Duodenal mucosa (tissue), 2 donors: ENCODE results near the gene COG6.

Experiments used
- H3K27ac ChIP-seq: one replicate; pipeline ENCODE4 v1.7.0; 2013; ENCODE audit warnings: low read depth, low read length
- H3K27me3 ChIP-seq, 2 donors: one replicate each; pipeline ENCODE4 v1.7.0; 2013; ENCODE audit warnings: low read length in 2 of 2, control low read depth in 1 of 2; ENCODE audit not compliant: insufficient read depth in 2 of 2, control insufficient read depth in 1 of 2
- H3K36me3 ChIP-seq, 2 donors: one replicate each; pipeline ENCODE4 v1.7.0; 2013; ENCODE audit warnings: low read length in 2 of 2, control low read depth in 1 of 2; ENCODE audit not compliant: insufficient read depth in 2 of 2, control insufficient read depth in 1 of 2
- H3K4me1 ChIP-seq, 2 donors: one replicate each; pipeline ENCODE4 v1.7.0; 2013; ENCODE audit warnings: low read length in 2 of 2, control low read depth in 1 of 2; ENCODE audit not compliant: insufficient read depth in 2 of 2, control insufficient read depth in 1 of 2
- H3K4me3 ChIP-seq, 2 donors: one replicate each; pipeline ENCODE4 v1.7.0; 2013; ENCODE audit warnings: low read length in 2 of 2, low read depth in 1 of 2
- H3K9ac ChIP-seq, 2 donors: one replicate each; pipeline ENCODE4 v1.7.0; 2013; ENCODE audit warnings: low read length in 2 of 2, low read depth in 1 of 2
- H3K9me3 ChIP-seq, 2 donors: one replicate each; pipeline ENCODE4 v1.7.0; 2013; ENCODE audit warnings: low read length in 2 of 2, control low read depth in 1 of 2; ENCODE audit not compliant: control insufficient read depth in 1 of 2

The COG6 gene

GRCh38 chr13:39712626-39713025 lies 57.2 kb downstream of the COG6 start:
- Histone ChIP-seq H3K9ac (no peak overlapping the region), H3K4me1 (no peaks in the 10 kb centered on the region), H3K27ac (no peak overlapping the region), H3K9me3 (no peaks in the 10 kb centered on the region), H3K36me3 (peaks cover 0 to 8% of the 10 kb centered on the region in 2 donors), H3K4me3 (no peak overlapping the region), H3K27me3 (no peaks in the 10 kb centered on the region)

- Histone ChIP-seq H3K9ac (no peak overlapping the region), H3K27me3 (no peaks in the 10 kb centered on the region), H3K4me1 (no peaks in the 10 kb centered on the region), H3K36me3 (peaks cover 12 to 28% of the 10 kb centered on the region in 2 donors), H3K4me3 (no peak overlapping the region), H3K9me3 (no peaks in the 10 kb centered on the region), H3K27ac (no peak overlapping the region)
Measured at GRCh38 chr13:39729156-39729555, 73.7 kb downstream of the COG6 start.

GRCh38 chr13:39734952-39735351 lies 79.5 kb downstream of the COG6 start:
- no peak overlapping the region for H3K9ac ChIP-seq

GRCh38 chr13:39737047-39737446 lies 81.6 kb downstream of the COG6 start:
- no peaks in the 10 kb centered on the region for H3K4me1 ChIP-seq
- no peak overlapping the region for H3K27ac ChIP-seq
- H3K9ac ChIP-seq = no peak overlapping the region
- H3K9me3 ChIP-seq = no peaks in the 10 kb centered on the region
- H3K36me3 ChIP-seq = peaks cover 3 to 12% of the 10 kb centered on the region in 2 donors
- no peak overlapping the region for H3K4me3 ChIP-seq
- no peaks in the 10 kb centered on the region for H3K27me3 ChIP-seq

More at GRCh38 chr13:39734952-39735351, 79.5 kb downstream of the COG6 start:
- H3K4me1 ChIP-seq = no peaks in the 10 kb centered on the region
- H3K4me3 ChIP-seq = no peak overlapping the region
- H3K27ac ChIP-seq = no peak overlapping the region
- H3K27me3 ChIP-seq = no peaks in the 10 kb centered on the region
- no peaks in the 10 kb centered on the region for H3K9me3 ChIP-seq
- H3K36me3 ChIP-seq = peaks cover 3 to 17% of the 10 kb centered on the region in 2 donors

- H3K9me3 ChIP-seq = no peaks in the 10 kb centered on the region
- peaks cover 3 to 12% of the 10 kb centered on the region in 2 donors for H3K36me3 ChIP-seq
- H3K27me3 ChIP-seq = no peaks in the 10 kb centered on the region
- H3K27ac ChIP-seq = no peak overlapping the region
- H3K9ac ChIP-seq = no peak overlapping the region
- H3K4me1 ChIP-seq = no peaks in the 10 kb centered on the region
- no peak overlapping the region for H3K4me3 ChIP-seq
Measured at GRCh38 chr13:39740761-39741160, 85.3 kb downstream of the COG6 start.

GRCh38 chr13:39748961-39749360 lies 93.5 kb downstream of the COG6 start:
- no peak overlapping the region for H3K27ac ChIP-seq
- no peaks in the 10 kb centered on the region for H3K27me3 ChIP-seq
- H3K9ac ChIP-seq = no peak overlapping the region
- no peak overlapping the region for H3K4me3 ChIP-seq
- no peaks in the 10 kb centered on the region for H3K36me3 ChIP-seq
- H3K9me3 ChIP-seq = no peaks in the 10 kb centered on the region
- H3K4me1 ChIP-seq = no peaks in the 10 kb centered on the region

GRCh38 chr13:39749528-39749927 lies 94.1 kb downstream of the COG6 start:
- no peaks in the 10 kb centered on the region for H3K36me3 ChIP-seq
- H3K27ac ChIP-seq = no peak overlapping the region
- no peak overlapping the region for H3K9ac ChIP-seq
- H3K4me3 ChIP-seq = no peak overlapping the region
- no peaks in the 10 kb centered on the region for H3K9me3 ChIP-seq
- H3K4me1 ChIP-seq = no peaks in the 10 kb centered on the region
- no peaks in the 10 kb centered on the region for H3K27me3 ChIP-seq

- no peaks in the 10 kb centered on the region for H3K4me1 ChIP-seq
- no peak overlapping the region for H3K9ac ChIP-seq
- H3K9me3 ChIP-seq = no peaks in the 10 kb centered on the region
- H3K4me3 ChIP-seq = no peak overlapping the region
- H3K27me3 ChIP-seq = no peaks in the 10 kb centered on the region
- H3K27ac ChIP-seq = no peak overlapping the region
- no peaks in the 10 kb centered on the region for H3K36me3 ChIP-seq
Measured at GRCh38 chr13:39751805-39752204, 96.3 kb downstream of the COG6 start.

GRCh38 chr13:39760521-39760920 lies 105.1 kb downstream of the COG6 start:
- Histone ChIP-seq H3K4me1 (peaks cover 2 to 3% of the 10 kb centered on the region in 2 donors), H3K9ac (no peak overlapping the region), H3K9me3 (no peaks in the 10 kb centered on the region), H3K27ac (no peak overlapping the region), H3K27me3 (no peaks in the 10 kb centered on the region), H3K36me3 (no peaks in the 10 kb centered on the region), H3K4me3 (no peak overlapping the region)

GRCh38 chr13:39765801-39766463 lies 110.5 kb downstream of the COG6 start:
- H3K27ac ChIP-seq = no peak overlapping the region
- H3K27me3 ChIP-seq = no peaks in the 10 kb centered on the region
- no peaks in the 10 kb centered on the region for H3K9me3 ChIP-seq
- no peak overlapping the region for H3K4me3 ChIP-seq
- no peak overlapping the region for H3K9ac ChIP-seq
- H3K36me3 ChIP-seq = no peaks in the 10 kb centered on the region
- H3K4me1 ChIP-seq = peaks cover 8 to 11% of the 10 kb centered on the region in 2 donors
